ENCODE data around the gene KRT77.

KRT77 gene

GRCh38 chr12:52721838-52722470 lies 18.6 kb upstream of the KRT77 start:
- ATAC-seq, result no peak
- no peak for TF ChIP-seq ZNF8 (CRISPR knock-in tag; IDR thresholded peaks at IDR 0.05)
- TF ChIP-seq, protein P1, sequence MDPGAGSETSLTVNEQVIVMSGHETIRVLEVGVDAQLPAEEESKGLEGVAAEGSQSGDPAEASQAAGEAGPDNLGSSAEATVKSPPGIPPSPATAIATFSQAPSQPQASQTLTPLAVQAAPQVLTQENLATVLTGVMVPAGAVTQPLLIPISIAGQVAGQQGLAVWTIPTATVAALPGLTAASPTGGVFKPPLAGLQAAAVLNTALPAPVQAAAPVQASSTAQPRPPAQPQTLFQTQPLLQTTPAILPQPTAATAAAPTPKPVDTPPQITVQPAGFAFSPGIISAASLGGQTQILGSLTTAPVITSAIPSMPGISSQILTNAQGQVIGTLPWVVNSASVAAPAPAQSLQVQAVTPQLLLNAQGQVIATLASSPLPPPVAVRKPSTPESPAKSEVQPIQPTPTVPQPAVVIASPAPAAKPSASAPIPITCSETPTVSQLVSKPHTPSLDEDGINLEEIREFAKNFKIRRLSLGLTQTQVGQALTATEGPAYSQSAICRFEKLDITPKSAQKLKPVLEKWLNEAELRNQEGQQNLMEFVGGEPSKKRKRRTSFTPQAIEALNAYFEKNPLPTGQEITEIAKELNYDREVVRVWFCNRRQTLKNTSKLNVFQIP (CRISPR knock-in tag; IDR thresholded peaks at IDR 0.05; ENCODE audit: borderline replicate concordance, low read depth), result no peak
- TF ChIP-seq TCF4 (CRISPR knock-in tag; IDR thresholded peaks at IDR 0.05; ENCODE audit: borderline replicate concordance), result no peak
- no peak for TF ChIP-seq ZNF565 (CRISPR knock-in tag; conservative IDR thresholded peaks at IDR 0.05; ENCODE audit: low read depth)
- no peak for TF ChIP-seq CSDC2 (CRISPR knock-in tag; IDR thresholded peaks at IDR 0.05)
- no peak for TF ChIP-seq PATZ1 (CRISPR knock-in tag; IDR thresholded peaks at IDR 0.05; ENCODE audit: borderline replicate concordance)
- TF ChIP-seq PPARA (CRISPR knock-in tag; IDR thresholded peaks at IDR 0.05; ENCODE audit: borderline replicate concordance), result no peak
- no peak for TF ChIP-seq ARNTL (CRISPR knock-in tag; IDR thresholded peaks at IDR 0.05; ENCODE audit: borderline replicate concordance, low read depth)
- no peak for TF ChIP-seq SNAI2 (CRISPR knock-in tag; IDR thresholded peaks at IDR 0.05)
- TF ChIP-seq CSRNP3 (CRISPR knock-in tag; IDR thresholded peaks at IDR 0.05), result no peak
- no peak for TF ChIP-seq ZFP3 (CRISPR knock-in tag; IDR thresholded peaks at IDR 0.05)
- TF ChIP-seq GLIS3 (CRISPR knock-in tag; IDR thresholded peaks at IDR 0.05), result no peak
- no peak for TF ChIP-seq ZFP30 (CRISPR knock-in tag; IDR thresholded peaks at IDR 0.05)
- no peak for TF ChIP-seq RARB (CRISPR knock-in tag; IDR thresholded peaks at IDR 0.05)
- TF ChIP-seq ISL1 (CRISPR knock-in tag; IDR thresholded peaks at IDR 0.05), result no peak
- no peak for TF ChIP-seq ESRRG (CRISPR knock-in tag; IDR thresholded peaks at IDR 0.05)
- TF ChIP-seq BACH2 (CRISPR knock-in tag; IDR thresholded peaks at IDR 0.05; ENCODE audit: borderline replicate concordance), result no peak
- TF ChIP-seq, protein P2, sequence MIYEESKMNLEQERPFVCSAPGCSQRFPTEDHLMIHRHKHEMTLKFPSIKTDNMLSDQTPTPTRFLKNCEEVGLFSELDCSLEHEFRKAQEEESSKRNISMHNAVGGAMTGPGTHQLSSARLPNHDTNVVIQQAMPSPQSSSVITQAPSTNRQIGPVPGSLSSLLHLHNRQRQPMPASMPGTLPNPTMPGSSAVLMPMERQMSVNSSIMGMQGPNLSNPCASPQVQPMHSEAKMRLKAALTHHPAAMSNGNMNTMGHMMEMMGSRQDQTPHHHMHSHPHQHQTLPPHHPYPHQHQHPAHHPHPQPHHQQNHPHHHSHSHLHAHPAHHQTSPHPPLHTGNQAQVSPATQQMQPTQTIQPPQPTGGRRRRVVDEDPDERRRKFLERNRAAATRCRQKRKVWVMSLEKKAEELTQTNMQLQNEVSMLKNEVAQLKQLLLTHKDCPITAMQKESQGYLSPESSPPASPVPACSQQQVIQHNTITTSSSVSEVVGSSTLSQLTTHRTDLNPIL (CRISPR knock-in tag; IDR thresholded peaks at IDR 0.05; ENCODE audit: low read depth), result no peak
- TF ChIP-seq OSR1 (CRISPR knock-in tag; IDR thresholded peaks at IDR 0.05), result no peak

DNA sequence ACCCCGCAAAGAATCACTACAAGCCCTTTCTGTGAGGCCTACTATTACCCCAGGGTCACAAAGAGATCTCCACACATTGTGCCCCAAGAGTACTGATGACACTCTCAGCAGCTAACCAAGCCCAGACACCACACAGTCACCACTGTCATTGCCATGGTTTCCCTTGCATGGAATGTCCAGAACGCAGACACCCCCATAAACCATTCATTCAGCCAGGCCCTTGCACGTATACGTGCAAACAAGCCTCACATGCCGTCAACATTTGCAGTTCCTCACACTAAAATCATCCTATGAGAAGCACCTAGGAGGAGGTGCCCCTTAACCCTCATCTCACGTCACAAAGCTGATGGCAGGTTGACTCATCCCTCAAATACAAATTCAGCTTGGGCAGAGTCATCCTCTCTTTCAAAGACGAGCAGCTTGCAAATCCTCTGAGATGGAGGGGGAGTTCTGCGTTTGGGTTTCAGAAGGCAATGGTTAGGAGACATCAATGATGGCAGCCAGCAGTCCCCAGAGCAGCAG lies 17.1 kb upstream of the KRT77 start:
- TF ChIP-seq CSRNP3 (CRISPR knock-in tag; IDR thresholded peaks at IDR 0.05) (no peak), ZNF565 (CRISPR knock-in tag; conservative IDR thresholded peaks at IDR 0.05; ENCODE audit: low read depth) (no peak), BACH2 (CRISPR knock-in tag; IDR thresholded peaks at IDR 0.05; ENCODE audit: borderline replicate concordance) (no peak), ZFP30 (CRISPR knock-in tag; IDR thresholded peaks at IDR 0.05) (no peak)
- TF ChIP-seq, protein P2 (CRISPR knock-in tag; IDR thresholded peaks at IDR 0.05; ENCODE audit: low read depth), result no peak
- no peak for ATAC-seq

DNA sequence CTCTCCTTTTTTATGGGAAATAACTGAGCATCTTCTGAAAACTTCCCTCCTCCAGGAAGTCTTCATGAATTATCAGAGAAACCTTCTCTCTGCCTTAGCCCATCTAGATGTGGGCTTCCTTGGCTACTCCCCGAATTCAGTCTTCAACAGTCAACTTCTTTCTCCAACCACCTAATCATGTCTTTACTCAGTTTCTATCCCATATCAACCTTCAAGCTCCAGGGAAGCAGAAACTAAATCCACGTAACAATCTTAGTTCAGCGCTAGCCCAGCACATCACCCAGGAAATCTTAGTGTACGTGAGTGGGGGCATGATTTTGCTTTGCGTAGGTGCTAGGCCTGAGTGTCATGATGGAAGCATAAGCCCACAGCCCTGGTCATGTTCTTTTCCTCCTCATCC lies 12.7 kb upstream of the KRT77 start:
- ATAC-seq, result no peak
- TF ChIP-seq ZFP30 (CRISPR knock-in tag; IDR thresholded peaks at IDR 0.05), result no peak
- no peak for TF ChIP-seq ZFP3 (CRISPR knock-in tag; IDR thresholded peaks at IDR 0.05)
- TF ChIP-seq RARB (CRISPR knock-in tag; IDR thresholded peaks at IDR 0.05), result no peak
- no peak for TF ChIP-seq GLIS3 (CRISPR knock-in tag; IDR thresholded peaks at IDR 0.05)

Data from SK-N-SH treated with all-trans-retinoic acid at 6 μM for 48 hours (cell line).